NB4 (cell line): ENCODE results near the gene NR4A3.

Source experiments
- DNase-seq: peaks from one replicate; pipeline ENCODE4 v3.0.0; 2010; ENCODE audit warnings: low read depth
- H3K4me3 ChIP-seq: one replicate; pipeline ENCODE4 v1.5.1; 2011; ENCODE audit warnings: mild to moderate bottlenecking, low read depth, low read length, moderate library complexity
- CTCF ChIP-seq: IDR thresholded peaks from one replicate; pipeline ENCODE4 v1.5.1; 2012; ENCODE audit warnings: low read depth, low read length
- MAX ChIP-seq: IDR thresholded peaks from 2 replicates; pipeline ENCODE4 v1.6.1; 2011; ENCODE audit warnings: low read depth, low read length
- MYC ChIP-seq: IDR thresholded peaks from 2 replicates; pipeline ENCODE4 v1.6.1; 2011; ENCODE audit warnings: low read depth, low read length
- POLR2A ChIP-seq: IDR thresholded peaks from 2 replicates; pipeline ENCODE4 v1.6.1; 2011; ENCODE audit warnings: mild to moderate bottlenecking; ENCODE audit not compliant: insufficient read length; ENCODE audit errors: extremely low read depth

NR4A3 gene

GRCh38 chr9:99878651-99879050 is 57.0 kb downstream of the NR4A3 start:
- no peak overlapping the region for H3K4me3 ChIP-seq
- no peak for TF ChIP-seq POLR2A
- TF ChIP-seq MYC = no peak
- TF ChIP-seq MAX = no peak
- no peak for DNase-seq

- TF ChIP-seq CTCF = no peak
- H3K4me3 ChIP-seq = no peak overlapping the region
- DNase-seq = no peak
Observed at GRCh38 chr9:99881769-99882168, 60.1 kb downstream of the NR4A3 start.

- no peak overlapping the region for H3K4me3 ChIP-seq
- DNase-seq = peak; percentile 37
- TF ChIP-seq CTCF (no peak), MAX (no peak), MYC (no peak), POLR2A (no peak)
Observed at GRCh38 chr9:99885747-99886146, 64.1 kb downstream of the NR4A3 start.

- H3K4me3 ChIP-seq = no peak overlapping the region
- no peak for TF ChIP-seq MAX
- no peak for TF ChIP-seq MYC
- no peak for TF ChIP-seq POLR2A
- TF ChIP-seq CTCF = no peak
- DNase-seq = peak; percentile 6
Observed at GRCh38 chr9:99889120-99889519, 67.4 kb downstream of the NR4A3 start.

- no peak for TF ChIP-seq CTCF
- no peak for TF ChIP-seq MAX
- no peak for TF ChIP-seq POLR2A
- no peak for TF ChIP-seq MYC
- DNase-seq = no peak
- no peak overlapping the region for H3K4me3 ChIP-seq
Observed at GRCh38 chr9:99894826-99895225, 73.1 kb downstream of the NR4A3 start.

GRCh38 chr9:99895510-99895909 is 73.8 kb downstream of the NR4A3 start:
- DNase-seq = no peak
- H3K4me3 ChIP-seq = no peak overlapping the region
- no peak for TF ChIP-seq MAX
- no peak for TF ChIP-seq MYC
- TF ChIP-seq POLR2A = no peak
- no peak for TF ChIP-seq CTCF
